ENCODE data around the gene KCMF1. TPM values are rescaled to one million over a fixed set of nuclear protein-coding genes. Genes with fewer than 3 reads are reported as not detected.

The KCMF1 gene
- total RNA-seq: 10 to 100 TPM in 4 of 5 donors, 1 to 10 TPM in 1; 2.3 to 88.4 (median 47.5) TPM
- 10 to 100 TPM; 19.0 to 45.8 (median 31.2) TPM for polyA plus RNA-seq
- long read RNA-seq, donor 1, full-length matches to known transcripts: 3 of 3 reads
- long read RNA-seq, donor 1, partial matches to known transcripts: 0 of 3 reads
- long read RNA-seq, donor 1, other reads (novel, unspliced or antisense): 0 of 3 reads
- long read RNA-seq, donor 2, full-length matches to known transcripts: 10 of 10 reads
- long read RNA-seq, donor 2, partial matches to known transcripts: 0 of 10 reads
- long read RNA-seq, donor 2, other reads (novel, unspliced or antisense): 0 of 10 reads
- long read RNA-seq, donor 3, full-length matches to known transcripts: 4 of 4 reads
- long read RNA-seq, donor 3, partial matches to known transcripts: 0 of 4 reads
- long read RNA-seq, donor 3, other reads (novel, unspliced or antisense): 0 of 4 reads
- long read RNA-seq, donor 4: 0 reads
- long read RNA-seq, donor 5, full-length matches to known transcripts: 4 of 16 reads
- long read RNA-seq, donor 5, partial matches to known transcripts: 12 of 16 reads
- long read RNA-seq, donor 5, other reads (novel, unspliced or antisense): 0 of 16 reads
- long read RNA-seq, donor 6: 0 reads
- long read RNA-seq, donor 7, full-length matches to known transcripts: 5 of 21 reads
- long read RNA-seq, donor 7, partial matches to known transcripts: 16 of 21 reads
- long read RNA-seq, donor 7, other reads (novel, unspliced or antisense): 0 of 21 reads
- long read RNA-seq, donor 8, full-length matches to known transcripts: 5 of 5 reads
- long read RNA-seq, donor 8, partial matches to known transcripts: 0 of 5 reads
- long read RNA-seq, donor 8, other reads (novel, unspliced or antisense): 0 of 5 reads
- long read RNA-seq, donor 9, full-length matches to known transcripts: 8 of 18 reads
- long read RNA-seq, donor 9, partial matches to known transcripts: 10 of 18 reads
- long read RNA-seq, donor 9, other reads (novel, unspliced or antisense): 0 of 18 reads
- long read RNA-seq, donor 10, full-length matches to known transcripts: 2 of 2 reads
- long read RNA-seq, donor 10, partial matches to known transcripts: 0 of 2 reads
- long read RNA-seq, donor 10, other reads (novel, unspliced or antisense): 0 of 2 reads

GRCh38 chr2:84970868-84971509, at the start of gene KCMF1:
Gene KCMF1 (plus strand): TSS chr2:84971161. CDS start chr2:84971452, 291 bp downstream.
- no peaks in the 10 kb centered on the region for H3K9me3 ChIP-seq
- H3K27me3 ChIP-seq: no peaks in the 10 kb centered on the region
- peaks cover 45 to 72% (median 59%) of the 10 kb centered on the region in 4 donors for H3K4me1 ChIP-seq
- peak within 1 kb of the TSS; percentile 77 to 94 (median 80) for H3K4me3 ChIP-seq
- H3K36me3 ChIP-seq: peaks cover 0 to 7% (median 5%) of the 10 kb centered on the region in 4 donors
- DNase-seq: peak; percentile 78 to 92
- TF ChIP-seq POLR2AphosphoS5 (IDR thresholded peaks at IDR 0.05): no peak
- peak within 1 kb of the TSS; percentile 95 to 100 (median 99) for H3K27ac ChIP-seq
- intact Hi-C loops (cut with DNase I; ENCODE audit: low total_unique reads): no loop called here
- 0 to 3% (median 1%) methylated on average over 6 to 96 of the region's 102 CpGs for WGBS, 5 donors

- Histone ChIP-seq H3K27me3 (no peaks in the 10 kb centered on the region), H3K4me1 (peaks cover 23 to 49% (median 28%) of the 10 kb centered on the region in 4 donors), H3K4me3 (no peak overlapping the region), H3K9me3 (no peaks in the 10 kb centered on the region), H3K27ac (peak overlapping the region in 1 of 5 donors; percentile 78), H3K36me3 (no peaks in the 10 kb centered on the region)
- intact Hi-C loops (cut with DNase I; ENCODE audit: low total_unique reads): no loop called here
- TF ChIP-seq EP300 (IDR thresholded peaks at IDR 0.05): no peak
- TF ChIP-seq CTCF (IDR thresholded peaks at IDR 0.05): no peak
- no peak for TF ChIP-seq POLR2A (IDR thresholded peaks at IDR 0.05)
- TF ChIP-seq POLR2AphosphoS5 (IDR thresholded peaks at IDR 0.05): no peak
- no peak for DNase-seq
These were observed 48.0 kb upstream of the KCMF1 start for GRCh38 chr2:84923009-84923408.

GRCh38 chr2:84924173-84925106, 46.5 kb upstream of the KCMF1 start:
- Histone ChIP-seq H3K36me3 (no peaks in the 10 kb centered on the region), H3K4me3 (no peak overlapping the region), H3K9me3 (no peaks in the 10 kb centered on the region), H3K27ac (peak overlapping the region in 4 of 5 donors; percentile 49 to 78 (median 56)), H3K4me1 (peaks cover 23 to 49% (median 28%) of the 10 kb centered on the region in 4 donors), H3K27me3 (no peaks in the 10 kb centered on the region)
- DNase-seq: peak; percentile 33 to 53
- intact Hi-C loops (cut with DNase I; ENCODE audit: low total_unique reads): no loop called here
- WGBS, 5 donors: 40 to 51% (median 49%) methylated on average over 9 of the region's 9 CpGs
- TF ChIP-seq EP300 (IDR thresholded peaks at IDR 0.05) (no peak), CTCF (IDR thresholded peaks at IDR 0.05) (no peak), POLR2A (IDR thresholded peaks at IDR 0.05) (no peak), POLR2AphosphoS5 (IDR thresholded peaks at IDR 0.05) (no peak)

- Histone ChIP-seq H3K4me1 (peaks cover 16 to 43% (median 28%) of the 10 kb centered on the region in 4 donors), H3K36me3 (no peaks in the 10 kb centered on the region), H3K9me3 (no peaks in the 10 kb centered on the region), H3K27ac (peak overlapping the region; percentile 25 to 78 (median 46)), H3K27me3 (no peaks in the 10 kb centered on the region), H3K4me3 (no peak overlapping the region)
- DNase-seq: no peak
- intact Hi-C loops (cut with DNase I; ENCODE audit: low total_unique reads): no loop called here
- TF ChIP-seq POLR2A (IDR thresholded peaks at IDR 0.05) (no peak), CTCF (IDR thresholded peaks at IDR 0.05) (no peak), EP300 (IDR thresholded peaks at IDR 0.05) (no peak), POLR2AphosphoS5 (IDR thresholded peaks at IDR 0.05) (no peak)
- 84 to 100% (median 96%) methylated on average over 2 of the region's 2 CpGs for WGBS, 5 donors
These were observed 45.6 kb upstream of the KCMF1 start for GRCh38 chr2:84925336-84925723.
